ENCODE results near the gene GOLGA8O. TPM values are rescaled to one million over a fixed set of nuclear protein-coding genes. Genes with fewer than 3 reads are reported as not detected.
"Not testable (repeated sequence)": the region's sequence is repeated elsewhere in the genome, so short reads cannot be mapped to it uniquely, and the experiment has no call there.

GOLGA8O gene
- total RNA-seq, 1 donor from 2014 or later = 1.5 TPM

DNA sequence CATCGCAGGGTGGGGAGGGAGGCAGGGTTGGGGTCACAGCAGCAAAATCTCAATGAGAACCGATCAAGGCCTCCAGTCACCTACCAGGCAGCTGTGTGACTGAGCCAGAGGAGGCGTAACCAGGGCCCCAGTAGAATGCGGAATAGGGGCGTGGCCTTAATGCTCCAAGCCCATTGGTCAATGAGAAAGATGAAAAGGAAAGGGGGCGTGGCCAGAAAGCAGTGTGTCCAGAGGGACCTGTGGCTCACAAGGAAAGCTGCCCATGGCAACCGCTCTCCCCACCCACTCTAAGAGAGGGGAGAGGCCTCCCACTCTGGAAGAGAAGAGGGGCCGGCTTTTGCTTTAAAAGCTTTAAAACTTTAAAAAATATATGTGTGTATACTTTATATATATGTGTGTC lies 52.2 kb downstream of the GOLGA8O start, which contains the start of gene GOLGA8K:
TSS of gene GOLGA8K (minus strand) at position 101 of the 400 bp plus-strand sequence. CDS start at position 3, 98 bp downstream.
- H3K27ac Mint-ChIP-seq; H3K4me1 Mint-ChIP-seq; H3K36me3 Mint-ChIP-seq (ENCODE audit: low read depth); intact Hi-C loops (cut with micrococcal nuclease); H3K9me3 Mint-ChIP-seq; H3K27me3 Mint-ChIP-seq; H3K4me3 Mint-ChIP-seq; DNase-seq: not testable (repeated sequence)

DNA sequence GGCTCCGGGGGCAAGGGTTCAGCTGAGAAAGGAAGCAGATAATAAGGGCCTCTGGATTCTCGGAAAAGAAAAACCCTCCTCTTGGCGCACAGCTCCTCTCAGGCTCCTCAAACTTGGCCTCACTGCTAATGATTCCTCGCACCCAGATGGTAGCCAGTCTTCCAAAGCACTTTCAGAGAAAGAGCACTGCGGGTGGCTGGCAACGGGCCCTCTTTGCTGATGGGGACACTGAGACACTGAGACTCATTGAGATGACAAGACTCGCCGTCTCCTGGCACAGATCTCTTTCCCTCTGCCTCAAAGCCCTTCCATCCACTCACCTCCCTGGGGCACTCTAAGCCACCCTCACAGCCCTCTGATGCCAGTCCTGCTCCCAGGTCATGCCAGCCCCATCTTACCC lies 58.9 kb downstream of the GOLGA8O start:
- H3K27me3 Mint-ChIP-seq; intact Hi-C loops (cut with micrococcal nuclease); H3K9me3 Mint-ChIP-seq; DNase-seq; H3K36me3 Mint-ChIP-seq (ENCODE audit: low read depth); H3K4me1 Mint-ChIP-seq; H3K4me3 Mint-ChIP-seq; H3K27ac Mint-ChIP-seq: not testable (repeated sequence)

Other genes starting within 250 kb of the GOLGA8O start
- 0.21 and 0.62 TPM in 2 replicates for gene GOLGA8K, start 52.3 kb downstream of the GOLGA8O start, total RNA-seq
- 4.1 and 4.5 TPM in 2 replicates for gene GOLGA8N, start 137.8 kb upstream of the GOLGA8O start, total RNA-seq
- gene ARHGAP11A, start 159.9 kb upstream of the GOLGA8O start, total RNA-seq = 95.7 and 98.2 TPM in 2 replicates
- 1.5 and 2.2 TPM in 2 replicates for gene SCG5, start 186.1 kb upstream of the GOLGA8O start, total RNA-seq

All from activated CD4-positive, alpha-beta T cell treated with anti-CD3 and anti-CD28 coated beads, Interleukin-2, amount 10 ng/mL, durations not matched to agents 24 days and 14 days (primary cell).